Adrenal gland (tissue), 5 donors: ENCODE results near the gene PLEKHA4.

ENCODE experiments used
- POLR2A ChIP-seq, 2 donors: fragments of 450-650 bp; IDR thresholded peaks; one replicate each; pipeline ENCODE4 v1.6.1; 2017; ENCODE audit warnings: antibody characterized with exemption in 2 of 2, mild to moderate bottlenecking in 2 of 2, moderate library complexity in 1 of 2
- TF ChIP-seq, protein P1 (sequence below), 6 experiments: fragments of 450-650 bp in 4 of 6; fragments of 200-600 bp in 2 of 6; sonication (generic) in 1 of 6; IDR thresholded peaks; 1 replicate in 5 of 6; 2 replicates in 1 of 6; pipeline versions ENCODE4 v1.5.1 to v1.8.0; 2016 to 2021; ENCODE audit warnings: antibody characterized with exemption in 6 of 6, mild to moderate bottlenecking in 2 of 6, moderate library complexity in 1 of 6
- donor health status: DM: no; HTN: no; CAD: no.

DNA sequence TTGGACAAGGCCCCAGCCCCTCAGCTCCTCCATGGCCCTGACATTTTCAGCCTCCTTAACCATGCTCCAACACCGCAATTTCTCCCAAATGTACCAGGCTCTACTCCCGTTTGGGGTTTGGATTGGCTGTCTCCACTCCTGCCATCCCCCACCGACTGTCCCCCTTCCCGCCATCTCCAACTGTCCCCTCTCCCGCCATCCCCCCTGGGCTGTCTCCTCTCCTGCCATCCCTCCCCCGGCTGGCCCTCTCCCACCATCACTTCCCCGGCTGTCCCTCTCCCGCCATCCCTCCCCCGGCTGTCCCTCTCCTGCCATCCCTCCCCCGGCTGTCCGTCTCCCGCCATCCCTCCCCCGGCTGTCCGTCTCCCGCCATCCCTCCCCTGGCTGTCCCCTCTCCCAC lies 63.0 kb downstream of the PLEKHA4 start:
- TF ChIP-seq POLR2A (IDR thresholded peaks at IDR 0.05), result no peak
- TF ChIP-seq, protein P1, sequence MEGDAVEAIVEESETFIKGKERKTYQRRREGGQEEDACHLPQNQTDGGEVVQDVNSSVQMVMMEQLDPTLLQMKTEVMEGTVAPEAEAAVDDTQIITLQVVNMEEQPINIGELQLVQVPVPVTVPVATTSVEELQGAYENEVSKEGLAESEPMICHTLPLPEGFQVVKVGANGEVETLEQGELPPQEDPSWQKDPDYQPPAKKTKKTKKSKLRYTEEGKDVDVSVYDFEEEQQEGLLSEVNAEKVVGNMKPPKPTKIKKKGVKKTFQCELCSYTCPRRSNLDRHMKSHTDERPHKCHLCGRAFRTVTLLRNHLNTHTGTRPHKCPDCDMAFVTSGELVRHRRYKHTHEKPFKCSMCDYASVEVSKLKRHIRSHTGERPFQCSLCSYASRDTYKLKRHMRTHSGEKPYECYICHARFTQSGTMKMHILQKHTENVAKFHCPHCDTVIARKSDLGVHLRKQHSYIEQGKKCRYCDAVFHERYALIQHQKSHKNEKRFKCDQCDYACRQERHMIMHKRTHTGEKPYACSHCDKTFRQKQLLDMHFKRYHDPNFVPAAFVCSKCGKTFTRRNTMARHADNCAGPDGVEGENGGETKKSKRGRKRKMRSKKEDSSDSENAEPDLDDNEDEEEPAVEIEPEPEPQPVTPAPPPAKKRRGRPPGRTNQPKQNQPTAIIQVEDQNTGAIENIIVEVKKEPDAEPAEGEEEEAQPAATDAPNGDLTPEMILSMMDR (IDR thresholded peaks at IDR 0.05), result no peak
